SH-SY5Y (cell line): ENCODE results near the gene KRTAP9-8.

ENCODE experiments used
- GATA2 ChIP-seq: IDR thresholded peaks from 2 replicates; pipeline ENCODE4 v1.6.1; 2011; ENCODE audit warnings: mild to moderate bottlenecking, low read depth, low read length
- GATA3 ChIP-seq: IDR thresholded peaks from 2 replicates; pipeline ENCODE4 v1.6.1; 2011; ENCODE audit warnings: low read depth, mild to moderate bottlenecking, low read length, moderate library complexity

KRTAP9-8 gene

GRCh38 chr17:41284546-41284945 lies 46.7 kb downstream of the KRTAP9-8 start:
- TF ChIP-seq GATA2, result no peak
- no peak for TF ChIP-seq GATA3

DNA sequence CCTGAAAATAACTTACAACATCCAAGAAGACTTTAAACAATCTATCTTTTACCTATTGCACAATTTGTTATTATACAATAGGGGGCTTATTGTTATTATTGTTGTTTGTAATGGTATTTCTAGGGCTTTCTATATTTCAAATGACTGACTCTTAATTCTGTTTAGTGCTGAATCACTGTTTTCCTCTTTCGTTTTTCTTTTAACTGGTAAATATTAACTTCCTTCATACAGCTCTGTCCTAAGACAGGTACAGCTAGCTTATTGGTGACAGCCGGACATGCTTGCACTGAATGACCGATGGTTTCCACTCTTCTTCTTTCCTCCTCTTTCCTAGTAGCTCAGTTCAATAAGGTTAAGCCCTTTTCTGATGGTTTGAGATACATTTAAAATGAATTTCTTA lies 49.3 kb downstream of the KRTAP9-8 start:
- TF ChIP-seq GATA2 (no peak), GATA3 (no peak)
